Effector CD8-positive, alpha-beta T cell (primary cell): ENCODE data around the gene AMBRA1.
A peak's percentile ranks its signal among the peaks of the same experiment; 100 is the strongest.

Experiments
- DNase-seq: peaks from one replicate; lab custom pipeline; 2025; lab: John Stamatoyannopoulos, UW

The AMBRA1 gene

GRCh38 chr11:46577058-46577457, 16.8 kb downstream of the AMBRA1 start:
- DNase-seq = no peak

DNA sequence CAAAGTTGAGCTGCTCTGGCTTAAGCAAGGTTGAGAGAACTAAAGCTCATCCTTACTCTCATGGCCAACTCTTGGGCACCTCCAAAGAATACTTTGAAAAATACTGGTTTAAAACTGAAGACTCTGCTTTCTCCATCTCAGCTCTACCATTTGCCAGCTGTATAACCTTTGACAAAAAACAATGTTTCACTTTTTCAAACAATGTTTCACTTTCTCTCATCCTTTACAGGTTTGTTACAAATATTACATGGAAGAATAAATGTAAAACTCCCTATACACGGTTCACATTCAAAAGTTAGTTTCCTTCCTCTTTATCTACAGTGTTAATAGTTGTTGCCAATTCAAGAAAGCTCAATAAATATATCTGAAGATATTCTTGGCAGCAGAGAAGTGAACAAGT, 19.2 kb downstream of the AMBRA1 start:
- no peak for DNase-seq

GRCh38 chr11:46570790-46571398, 22.9 kb downstream of the AMBRA1 start:
- DNase-seq = no peak

GRCh38 chr11:46565232-46565840, 28.5 kb downstream of the AMBRA1 start:
- no peak for DNase-seq

GRCh38 chr11:46564459-46564858, 29.4 kb downstream of the AMBRA1 start:
- no peak for DNase-seq

DNA sequence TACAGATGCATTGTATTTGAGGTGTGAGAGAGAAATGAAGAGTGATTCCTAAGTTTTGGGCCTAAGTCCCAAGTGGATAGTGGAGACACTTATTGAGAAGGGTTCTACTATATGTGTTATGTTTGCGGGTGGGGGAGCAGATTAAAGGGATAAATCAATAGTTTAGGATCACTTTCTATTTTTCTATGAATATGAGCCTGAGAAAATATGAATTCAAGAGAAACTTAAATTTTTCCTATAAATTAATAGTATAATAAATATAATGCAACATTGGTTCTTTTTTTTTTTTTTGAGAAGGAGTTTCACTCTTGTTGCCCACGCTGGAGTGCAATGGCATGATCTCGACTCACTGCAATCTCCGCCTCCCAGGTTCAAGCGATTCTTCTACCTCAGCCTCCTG, 31.3 kb downstream of the AMBRA1 start:
- no peak for DNase-seq

GRCh38 chr11:46560300-46560991, 33.4 kb downstream of the AMBRA1 start:
- no peak for DNase-seq

DNA sequence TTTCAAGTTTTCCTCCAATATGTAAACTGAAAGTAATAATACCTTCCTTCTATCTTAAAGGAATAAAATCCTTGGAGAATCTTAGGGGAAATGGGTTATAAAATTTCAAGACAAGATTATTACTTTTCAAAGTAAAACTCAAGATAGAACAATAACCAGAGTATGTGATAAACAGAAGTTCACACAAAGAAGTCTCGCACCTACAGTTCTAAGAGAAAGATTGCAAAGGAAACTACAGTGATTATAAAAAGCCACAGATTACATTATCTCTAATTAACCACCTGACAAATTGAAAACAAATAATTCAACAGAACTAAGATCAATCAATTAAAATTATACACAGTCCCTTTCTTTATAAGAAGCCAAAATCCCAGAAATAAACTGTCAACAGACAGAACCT, 34.0 kb downstream of the AMBRA1 start:
- no peak for DNase-seq

DNA sequence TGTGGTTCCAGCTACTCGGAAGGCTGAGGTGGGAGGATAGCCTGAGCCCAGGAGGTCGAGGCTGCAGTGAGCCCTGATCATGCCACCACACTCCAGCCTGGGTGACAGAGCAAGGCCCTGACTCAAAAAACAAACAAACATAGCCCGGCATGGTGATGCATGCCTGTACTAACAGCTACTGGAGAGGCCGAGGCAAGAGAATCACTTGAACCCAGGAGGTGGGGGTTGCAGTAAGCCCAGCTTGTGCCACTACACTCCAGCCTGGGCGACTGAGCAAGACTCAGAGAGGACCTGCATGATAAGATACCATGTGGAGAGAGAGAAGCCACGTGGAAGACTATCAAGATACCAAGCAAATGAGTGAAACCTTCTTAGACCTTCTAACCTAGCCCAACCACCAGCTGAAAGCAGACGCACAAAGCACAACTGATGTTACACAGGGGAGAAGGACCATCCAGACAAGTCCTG, 36.1 kb downstream of the AMBRA1 start:
- no peak for DNase-seq

GRCh38 chr11:46555267-46556054, 38.4 kb downstream of the AMBRA1 start:
- DNase-seq = no peak

- no peak for DNase-seq
Measured at GRCh38 chr11:46554213-46555147, 39.3 kb downstream of the AMBRA1 start.

- DNase-seq = no peak
Measured at GRCh38 chr11:46553814-46554212, 40.0 kb downstream of the AMBRA1 start.

- no peak for DNase-seq
Measured at GRCh38 chr11:46551261-46551660, 42.6 kb downstream of the AMBRA1 start.

DNA sequence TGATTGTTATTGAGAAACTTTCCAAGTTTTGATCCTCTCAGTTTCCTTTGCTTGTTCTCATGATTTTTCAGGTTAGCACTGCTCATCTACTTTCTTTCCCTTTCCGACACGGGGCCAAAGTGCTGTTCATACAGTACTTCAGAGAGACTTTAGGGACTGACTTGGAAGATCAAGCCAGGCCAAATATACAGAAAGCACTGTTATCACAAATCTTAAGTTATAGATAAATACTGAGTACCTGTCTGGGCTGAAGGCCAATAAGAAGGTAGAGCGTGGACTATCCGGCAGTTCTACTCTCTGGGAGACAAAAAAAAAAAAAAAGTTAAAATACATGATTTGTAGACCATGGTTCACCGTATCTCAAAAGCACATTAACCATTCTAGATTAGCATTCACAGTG, 46.2 kb downstream of the AMBRA1 start:
- no peak for DNase-seq

GRCh38 chr11:46543564-46543963, 50.3 kb downstream of the AMBRA1 start:
- no peak for DNase-seq

DNA sequence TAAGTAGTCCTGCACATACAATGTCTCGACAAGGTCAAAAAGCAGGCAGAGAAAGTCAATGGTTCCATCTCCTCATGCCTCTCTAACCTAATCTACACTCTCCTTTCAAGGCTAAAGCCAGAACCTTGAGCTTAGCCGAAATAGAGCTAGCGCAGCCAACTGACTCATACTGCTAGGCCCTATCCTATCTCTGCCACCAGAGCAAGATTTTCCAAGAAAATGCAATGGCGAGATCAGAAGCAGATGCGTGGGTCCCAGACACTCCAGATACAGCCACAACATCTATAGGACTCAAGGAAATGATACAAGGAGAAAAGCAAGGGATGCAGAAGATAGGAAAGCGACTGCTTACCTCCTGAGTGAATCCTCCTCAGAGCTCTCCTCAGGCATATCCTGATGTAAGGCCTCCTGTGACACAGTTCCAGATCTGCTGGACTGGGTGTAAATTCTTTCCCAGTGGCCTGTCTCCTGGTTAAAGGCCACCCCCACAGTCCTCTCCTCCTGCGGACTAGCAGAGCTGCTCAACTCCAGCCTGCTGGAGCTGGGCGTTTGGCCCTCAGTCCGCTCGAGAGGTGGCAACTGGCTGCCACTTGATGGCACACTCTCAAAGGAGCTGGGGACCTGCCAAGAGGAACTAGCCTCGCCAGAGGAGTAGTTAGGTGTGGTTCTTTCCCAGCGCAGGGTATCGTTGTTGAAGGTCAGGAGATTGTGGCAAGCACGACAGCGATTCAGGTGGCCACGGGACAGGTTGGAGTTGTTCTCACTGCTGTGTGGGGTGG, 52.0 kb downstream of the AMBRA1 start:
- DNase-seq = no peak

- DNase-seq = no peak
Measured at GRCh38 chr11:46540807-46541206, 53.0 kb downstream of the AMBRA1 start.

DNA sequence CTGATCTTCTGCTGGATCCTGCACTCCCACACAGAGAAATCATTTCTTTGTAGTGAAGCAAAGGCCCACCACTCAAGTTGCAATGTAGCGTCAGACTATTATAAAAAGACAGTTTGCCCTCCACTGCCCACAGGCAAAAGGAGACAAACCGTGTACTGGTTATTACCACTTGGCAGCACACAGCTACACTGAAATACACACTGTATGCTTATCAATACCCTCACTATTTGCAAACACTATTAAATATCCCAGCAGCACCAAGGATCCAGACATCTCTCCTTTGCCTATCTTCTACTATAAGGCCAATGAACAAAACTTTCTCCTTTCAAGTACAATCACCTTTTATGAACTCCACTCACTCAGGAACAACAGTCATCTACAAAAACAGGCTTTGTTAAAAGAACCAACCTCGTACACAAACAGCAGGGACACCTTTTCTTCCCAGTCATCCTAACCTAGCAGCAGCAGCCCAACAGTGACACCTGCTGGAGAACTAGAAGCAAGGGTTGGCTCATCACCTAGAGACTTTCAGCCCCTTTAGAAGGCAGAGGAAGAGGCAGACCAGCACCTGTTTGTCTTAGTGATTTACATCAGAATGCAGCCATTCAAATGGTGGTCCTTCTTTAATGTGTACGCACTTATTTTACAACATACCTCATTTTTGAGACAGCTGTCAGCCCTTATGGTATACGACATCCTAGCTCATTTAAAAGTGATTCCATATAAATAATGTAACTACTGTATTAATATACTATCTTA, 56.1 kb downstream of the AMBRA1 start:
- peak; percentile 39 for DNase-seq

DNA sequence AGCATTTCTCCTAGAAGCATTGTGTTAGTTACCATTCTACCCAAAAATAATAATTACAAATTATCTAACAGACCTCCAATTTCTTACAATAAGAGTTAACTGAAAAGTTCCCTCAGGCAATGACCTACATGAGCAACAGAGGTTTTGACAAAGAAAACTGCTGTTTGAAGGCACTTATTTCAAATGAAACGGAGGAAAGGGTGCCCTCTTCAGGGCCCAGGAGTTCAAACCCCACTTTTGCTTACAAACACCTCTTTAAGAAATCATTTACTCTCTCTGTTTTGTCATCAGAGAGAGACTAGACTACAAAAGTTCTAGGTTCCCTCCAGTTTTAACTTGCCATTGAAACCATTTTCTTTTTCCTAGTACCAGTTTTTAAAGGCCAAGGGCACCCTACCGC, 56.7 kb downstream of the AMBRA1 start:
- DNase-seq = no peak

DNA sequence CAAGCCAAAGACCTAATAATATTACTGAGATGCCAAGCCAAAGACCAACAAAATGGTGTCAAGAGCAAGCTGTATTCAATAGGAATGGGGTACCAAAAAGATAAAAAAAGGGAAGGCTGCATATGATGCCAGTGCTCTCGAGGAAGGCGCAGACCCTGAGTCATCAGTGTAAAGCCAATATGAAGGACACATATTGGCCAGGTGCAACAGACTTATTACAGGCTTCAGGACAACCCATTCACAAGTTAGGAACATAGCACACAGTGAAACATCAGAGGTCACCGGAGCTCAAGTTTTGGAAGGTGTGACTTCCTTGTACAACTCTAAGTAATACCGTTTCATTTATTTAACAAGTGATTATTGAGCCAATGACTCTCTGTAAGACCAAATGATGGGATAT, 58.1 kb downstream of the AMBRA1 start:
- no peak for DNase-seq
